ENCODE data around the gene GPR3.

DNA sequence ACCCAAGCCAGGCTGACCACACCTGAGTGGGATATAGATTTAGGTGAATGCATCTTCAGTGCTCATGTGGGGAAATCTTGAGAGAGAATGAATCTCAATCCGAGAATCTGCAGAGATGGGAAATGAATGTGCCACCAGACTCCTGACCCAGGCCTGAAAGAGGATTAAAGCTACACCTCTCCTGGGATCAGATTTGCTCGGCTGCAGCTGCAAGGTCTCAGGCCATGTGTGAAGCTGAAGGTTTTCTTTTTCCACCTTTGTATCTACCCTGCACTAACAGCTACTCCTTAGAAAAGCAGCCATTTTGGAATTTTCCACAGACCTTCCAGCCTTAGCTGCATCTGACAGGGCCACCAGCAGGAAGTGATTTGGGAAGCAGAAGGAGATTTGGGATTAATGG, 18.3 kb downstream of the GPR3 start:
- no peak for TF ChIP-seq EZH2 (IDR thresholded peaks at IDR 0.05)
- no peak for TF ChIP-seq POLR2AphosphoS5 (IDR thresholded peaks at IDR 0.05; ENCODE audit: borderline replicate concordance, low read depth, low read length)

All from SK-N-MC (cell line).